GM19452 (cell line): ENCODE data around the gene COL23A1.

Source experiments
- ATAC-seq: cut with Tn5 transposase; IDR thresholded peaks from one replicate; pipeline ENCODE4 v1.9.1; 2021; ENCODE audit not compliant: unreplicated experiment

COL23A1 gene

DNA sequence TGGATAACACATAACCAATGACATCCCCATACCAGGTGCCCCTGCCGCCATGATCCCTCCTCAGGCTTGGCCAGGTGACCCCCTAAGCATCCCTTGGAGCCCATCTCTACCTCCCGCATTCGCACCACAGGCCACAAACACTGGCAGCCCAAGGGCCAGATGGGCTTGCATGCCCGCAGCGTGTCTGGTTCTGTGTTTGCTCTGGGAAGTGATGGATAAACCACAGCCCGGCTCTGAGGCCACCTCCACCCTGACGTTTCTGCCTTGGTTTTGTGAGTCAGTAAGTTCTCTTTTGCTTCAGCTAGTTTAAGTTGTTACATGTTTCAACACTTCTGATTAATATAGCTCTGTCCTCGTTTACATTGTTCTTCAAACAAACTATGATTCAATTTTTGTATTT, 185.2 kb downstream of the COL23A1 start:
- no peak for ATAC-seq

GRCh38 chr5:178403956-178404600, 186.1 kb downstream of the COL23A1 start:
- no peak for ATAC-seq

DNA sequence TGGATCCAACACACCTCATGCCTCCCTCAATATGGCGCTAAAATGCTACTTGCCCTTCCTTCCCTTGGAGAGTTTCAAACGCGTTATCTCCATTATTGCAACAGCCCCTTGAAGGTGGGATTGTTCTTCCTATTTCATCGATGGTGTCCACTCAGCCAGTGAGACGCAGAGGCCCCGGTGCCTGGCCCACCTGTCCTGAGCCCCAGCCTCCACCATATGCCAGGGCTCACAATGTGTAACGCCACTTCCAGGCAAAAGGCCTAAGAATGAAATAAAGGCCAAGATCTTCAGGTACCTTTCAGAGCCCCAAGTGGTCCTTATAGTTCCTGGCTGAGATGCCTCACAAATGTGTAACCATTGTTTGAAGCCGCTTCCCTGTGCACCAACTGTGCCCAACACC, 186.8 kb downstream of the COL23A1 start:
- no peak for ATAC-seq

DNA sequence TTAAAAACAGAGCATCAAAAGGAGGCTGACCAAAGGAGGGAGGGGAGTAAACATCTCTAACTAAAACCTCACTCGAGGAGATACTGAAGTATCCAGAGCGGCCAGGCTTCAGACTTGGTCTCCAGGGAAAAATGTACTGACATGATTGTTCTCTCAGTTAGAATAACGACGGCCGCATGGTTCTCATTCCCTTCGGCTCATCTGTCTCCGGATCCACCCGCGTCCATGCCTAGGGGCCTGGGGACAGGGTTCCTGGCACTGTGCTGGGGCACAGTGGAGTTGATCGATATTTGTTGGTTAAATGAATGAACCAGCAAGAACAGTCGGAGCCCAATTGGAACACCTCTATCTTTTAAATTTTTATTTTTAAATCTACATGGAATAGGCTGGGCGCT, 190.5 kb downstream of the COL23A1 start:
- no peak for ATAC-seq

- no peak for ATAC-seq
These were observed 191.1 kb downstream of the COL23A1 start for GRCh38 chr5:178398901-178399700.

DNA sequence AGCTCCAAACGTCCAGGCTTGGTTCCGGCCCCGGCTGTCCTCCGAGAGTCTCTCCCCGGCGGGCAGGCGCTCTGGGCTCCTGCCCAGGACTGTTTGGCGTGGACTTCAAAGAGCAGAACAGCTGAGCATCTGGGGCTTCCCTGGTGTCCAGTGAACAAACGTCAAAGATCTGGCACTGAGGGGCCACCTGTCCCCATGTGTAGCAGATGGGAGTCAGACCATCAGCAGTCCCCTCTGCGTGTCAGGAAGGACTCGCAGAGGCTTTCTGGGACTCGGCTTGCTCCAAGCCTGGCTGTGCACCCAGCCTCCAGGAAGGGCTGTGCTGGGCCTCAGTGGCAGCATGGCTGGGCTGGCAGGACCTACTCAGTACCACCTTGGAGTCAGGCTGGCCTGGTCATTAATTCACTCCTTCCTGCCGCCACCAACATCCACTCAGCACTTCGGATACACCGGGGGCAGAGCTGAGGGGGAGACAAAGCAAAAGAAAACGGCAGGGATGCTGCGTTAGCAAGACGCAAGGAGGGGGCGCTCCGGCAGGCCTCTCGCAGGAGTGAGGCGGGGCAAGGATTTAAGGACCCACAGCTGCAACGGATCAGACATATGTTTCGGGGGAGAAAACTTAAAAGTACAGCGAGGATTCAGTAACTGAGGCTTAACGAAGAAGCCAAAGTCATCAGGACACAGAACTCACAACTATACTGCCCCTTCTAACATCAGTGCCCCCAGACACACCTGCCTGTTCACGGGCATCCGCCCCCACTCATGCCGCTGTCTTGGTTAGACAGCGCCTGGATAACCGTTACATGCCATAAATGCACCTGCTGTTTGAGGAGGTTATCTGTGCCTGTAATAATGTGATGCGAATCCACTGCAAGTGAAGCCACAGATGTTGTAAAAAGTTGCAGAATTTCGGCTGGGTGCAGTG, 193.1 kb downstream of the COL23A1 start:
- no peak for ATAC-seq

- ATAC-seq = no peak
These were observed 196.1 kb downstream of the COL23A1 start for GRCh38 chr5:178394074-178394473.

DNA sequence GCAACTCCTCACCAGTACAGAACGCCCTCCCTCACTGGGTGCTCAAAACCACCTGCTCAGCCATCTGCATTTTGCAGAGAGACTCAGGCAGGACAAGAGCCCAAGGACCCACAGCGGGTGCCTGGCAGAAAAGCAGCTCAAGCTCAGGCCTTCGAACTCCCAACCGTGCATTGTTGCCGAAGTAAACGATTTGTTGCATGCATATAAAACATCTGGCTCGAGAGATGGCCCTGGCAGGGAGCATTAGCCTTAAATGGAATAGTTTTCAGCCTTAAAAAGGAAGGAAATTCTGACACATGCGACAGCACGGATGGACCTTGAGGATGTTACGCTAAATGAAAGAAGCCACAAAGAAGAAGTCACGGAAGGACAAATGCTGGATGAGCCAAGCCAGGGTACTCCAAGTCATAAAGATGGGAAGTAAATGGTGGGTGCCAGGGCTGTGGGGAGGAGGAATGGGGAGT, 197.2 kb downstream of the COL23A1 start:
- ATAC-seq = no peak

GRCh38 chr5:178392386-178392785, 197.8 kb downstream of the COL23A1 start:
- no peak for ATAC-seq

- no peak for ATAC-seq
These were observed 198.7 kb downstream of the COL23A1 start for GRCh38 chr5:178391480-178391879.

DNA sequence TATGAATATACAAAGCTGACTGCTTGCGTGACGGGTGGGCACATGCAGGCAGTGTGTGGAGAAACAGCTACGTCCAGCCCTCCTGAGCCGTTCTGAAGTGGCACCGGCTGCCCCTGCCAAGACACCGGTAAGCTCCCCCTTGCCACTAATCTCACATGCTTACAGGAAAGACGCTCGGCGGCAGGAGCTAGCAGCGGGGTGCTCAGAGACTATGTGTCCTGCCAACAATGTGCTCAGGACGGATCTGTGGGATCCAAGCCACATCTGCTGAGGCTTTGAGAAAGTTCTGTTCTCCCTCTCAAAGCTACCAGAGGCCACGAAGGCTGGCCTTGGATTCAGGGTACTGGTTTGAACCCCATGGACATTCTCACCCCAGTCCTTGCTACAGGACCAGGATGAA, 200.4 kb downstream of the COL23A1 start:
- ATAC-seq = no peak

DNA sequence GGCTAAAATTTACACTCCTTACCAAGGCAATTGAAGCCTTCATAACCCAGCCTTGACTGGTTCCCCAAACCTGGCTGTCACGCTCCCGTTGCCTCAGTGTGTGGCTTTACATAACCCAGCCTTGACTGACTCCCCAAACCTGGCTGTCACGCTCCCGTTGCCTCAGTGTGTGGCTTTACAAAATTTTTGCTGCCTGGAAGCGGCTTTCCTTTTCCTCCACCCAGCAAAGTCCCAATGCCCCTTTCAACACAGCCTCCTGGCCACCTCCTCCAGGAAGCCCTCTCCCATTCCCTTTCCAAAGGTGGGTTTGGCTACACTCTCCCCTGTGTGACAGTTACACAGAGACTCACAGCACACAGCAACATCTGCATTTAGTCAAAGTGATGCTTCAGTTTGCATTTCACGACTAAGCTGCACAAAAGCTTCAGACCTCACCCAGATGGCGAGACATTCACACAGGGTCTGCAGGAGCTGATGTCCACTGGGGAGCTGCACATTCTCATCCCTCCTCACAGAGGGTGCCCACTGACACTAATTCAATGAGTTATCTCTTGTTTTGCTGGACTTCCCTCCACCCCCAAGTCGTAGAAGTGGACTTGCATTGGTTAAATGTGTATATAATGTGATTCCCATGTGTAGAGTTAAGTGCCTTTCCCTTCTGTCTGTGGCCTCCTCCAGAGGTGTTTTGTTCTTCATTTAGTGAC, 201.0 kb downstream of the COL23A1 start:
- no peak for ATAC-seq

DNA sequence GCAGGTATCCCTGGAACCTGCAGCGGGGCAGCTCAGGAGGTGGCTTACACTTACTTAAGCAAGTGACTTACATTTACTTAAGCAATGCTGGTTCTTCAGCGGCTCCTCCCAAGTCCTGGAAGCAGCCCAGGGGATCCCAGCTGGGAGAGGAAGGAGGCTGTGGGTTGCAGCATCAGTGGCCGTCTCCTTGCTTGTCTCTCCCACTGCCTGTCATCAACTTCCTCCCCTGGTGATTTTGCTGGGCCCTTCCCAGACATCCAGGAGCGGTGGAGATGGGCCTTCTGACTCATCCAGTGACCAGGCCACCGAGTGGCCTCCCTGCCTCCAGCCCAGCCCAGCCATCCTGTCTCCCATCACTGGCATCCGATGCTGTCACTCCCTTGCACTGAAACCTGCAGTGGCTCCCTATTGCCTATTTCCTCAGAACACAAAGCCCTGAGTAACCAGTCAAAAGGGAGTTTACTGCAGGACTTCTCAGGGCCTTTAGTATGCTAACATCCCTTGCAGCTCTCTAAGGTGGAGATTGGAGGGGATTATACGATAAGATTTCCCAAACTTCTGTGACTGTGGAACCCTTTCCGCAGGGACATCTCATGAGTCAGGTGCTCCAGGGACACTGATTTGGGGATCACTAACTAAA, 201.7 kb downstream of the COL23A1 start:
- no peak for ATAC-seq

GRCh38 chr5:178387856-178388190, 202.4 kb downstream of the COL23A1 start:
- no peak for ATAC-seq

DNA sequence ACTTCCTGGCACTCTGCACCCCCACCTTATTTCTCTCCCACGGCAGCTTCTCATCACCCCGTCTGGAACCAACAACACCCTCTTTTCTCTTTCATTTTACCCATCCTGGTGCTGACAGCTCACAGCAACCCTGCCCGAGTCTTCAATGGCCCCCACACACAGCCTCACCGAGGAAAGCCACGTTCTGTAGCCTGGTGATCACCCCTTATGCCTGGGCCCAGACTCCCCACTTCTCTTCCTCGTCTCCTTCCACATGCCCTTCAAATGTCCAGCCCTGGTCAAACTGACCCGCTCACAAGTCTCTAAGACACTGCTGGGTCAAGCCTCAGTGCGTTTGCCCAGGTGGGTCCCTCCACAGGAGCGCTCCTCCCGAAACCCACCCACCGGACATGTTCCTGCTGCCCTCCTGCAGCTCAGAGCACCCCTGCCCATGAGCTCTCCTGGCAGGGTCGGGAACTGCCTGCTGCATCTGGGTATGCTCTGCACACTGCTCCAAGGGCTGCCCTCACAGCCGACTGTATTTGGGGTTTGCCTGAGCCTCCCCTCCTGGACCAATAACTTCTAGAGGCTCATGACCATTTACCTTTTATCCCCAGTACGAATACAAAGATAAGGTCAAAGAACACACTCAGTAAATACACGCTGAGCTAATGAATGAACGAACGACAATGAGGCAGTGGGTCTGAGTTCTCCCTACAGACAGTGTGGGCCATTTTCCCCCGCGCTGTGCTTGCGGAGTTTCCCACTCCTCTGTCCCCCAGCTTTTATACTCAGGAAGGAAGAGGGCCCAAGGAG, 202.9 kb downstream of the COL23A1 start:
- no peak for ATAC-seq

GRCh38 chr5:178386336-178386931, 203.8 kb downstream of the COL23A1 start:
- ATAC-seq = no peak

DNA sequence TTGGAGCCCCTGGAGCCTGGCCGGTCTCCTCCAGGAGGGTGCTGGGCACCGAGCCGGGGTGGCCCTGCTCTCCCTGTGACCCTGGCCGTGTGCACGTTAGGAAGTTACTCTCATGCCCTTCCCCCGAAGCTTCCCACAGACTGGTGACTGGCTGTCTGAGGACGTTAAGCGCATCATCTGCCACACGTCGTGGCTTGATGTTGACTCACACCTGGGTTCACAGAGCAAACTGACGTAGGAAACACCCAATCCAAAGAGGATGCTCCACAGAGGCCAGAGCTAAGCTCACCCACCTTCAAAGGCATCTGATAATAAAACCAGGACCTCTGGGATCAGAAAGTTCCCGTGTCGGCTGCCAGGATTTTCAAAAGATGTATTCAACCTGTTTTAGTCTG, 204.7 kb downstream of the COL23A1 start:
- ATAC-seq = no peak

- ATAC-seq = no peak
These were observed 205.2 kb downstream of the COL23A1 start for GRCh38 chr5:178384816-178385495.
